Measurements from ENCODE around the gene CYP4Z1.

DNA sequence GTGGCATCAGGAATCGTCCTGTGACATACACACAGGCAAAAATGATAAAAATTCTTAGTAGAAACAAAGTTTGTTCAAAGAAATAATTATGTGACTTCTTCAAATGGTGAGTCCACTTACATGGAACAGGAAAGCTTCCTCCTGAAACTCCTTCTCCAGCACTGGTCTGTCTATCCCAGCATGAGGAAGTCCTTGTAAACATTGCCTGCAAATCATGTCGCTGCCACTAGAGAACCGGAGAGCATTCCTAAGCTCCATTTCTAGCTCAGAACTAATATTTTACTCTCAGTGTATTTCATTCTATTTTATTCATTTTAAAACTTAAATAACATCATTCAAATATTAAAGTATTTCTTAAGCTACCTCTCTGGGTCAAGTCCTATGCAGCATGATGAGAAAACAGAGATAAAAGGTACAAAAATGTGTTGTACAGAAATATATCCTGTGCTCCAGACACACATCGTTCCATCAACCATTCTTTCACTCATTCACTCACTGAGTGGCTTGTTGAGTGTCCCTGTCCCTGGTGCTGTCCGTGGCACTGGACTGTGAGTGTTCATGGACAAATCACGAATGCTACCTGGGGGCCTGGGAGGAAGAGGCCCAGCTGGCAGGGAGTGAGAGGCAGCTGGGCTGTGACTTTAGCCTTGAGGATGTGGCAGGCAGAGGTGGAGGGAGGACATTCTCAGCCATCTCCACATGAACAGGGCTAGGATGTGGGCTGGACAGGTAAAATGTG, 80.2 kb downstream of the CYP4Z1 start:
- TF ChIP-seq, protein P1, sequence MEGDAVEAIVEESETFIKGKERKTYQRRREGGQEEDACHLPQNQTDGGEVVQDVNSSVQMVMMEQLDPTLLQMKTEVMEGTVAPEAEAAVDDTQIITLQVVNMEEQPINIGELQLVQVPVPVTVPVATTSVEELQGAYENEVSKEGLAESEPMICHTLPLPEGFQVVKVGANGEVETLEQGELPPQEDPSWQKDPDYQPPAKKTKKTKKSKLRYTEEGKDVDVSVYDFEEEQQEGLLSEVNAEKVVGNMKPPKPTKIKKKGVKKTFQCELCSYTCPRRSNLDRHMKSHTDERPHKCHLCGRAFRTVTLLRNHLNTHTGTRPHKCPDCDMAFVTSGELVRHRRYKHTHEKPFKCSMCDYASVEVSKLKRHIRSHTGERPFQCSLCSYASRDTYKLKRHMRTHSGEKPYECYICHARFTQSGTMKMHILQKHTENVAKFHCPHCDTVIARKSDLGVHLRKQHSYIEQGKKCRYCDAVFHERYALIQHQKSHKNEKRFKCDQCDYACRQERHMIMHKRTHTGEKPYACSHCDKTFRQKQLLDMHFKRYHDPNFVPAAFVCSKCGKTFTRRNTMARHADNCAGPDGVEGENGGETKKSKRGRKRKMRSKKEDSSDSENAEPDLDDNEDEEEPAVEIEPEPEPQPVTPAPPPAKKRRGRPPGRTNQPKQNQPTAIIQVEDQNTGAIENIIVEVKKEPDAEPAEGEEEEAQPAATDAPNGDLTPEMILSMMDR (IDR thresholded peaks at IDR 0.05 in 4 of 5, conservative IDR thresholded peaks at IDR 0.05 in 1 of 5), result no peak
- TF ChIP-seq POLR2A (IDR thresholded peaks at IDR 0.05), result no peak
